SU-DHL-6 (cell line): ENCODE measurements around the gene ANKRD28.

Source experiments
- CTCF ChIP-seq: fragments of 200-600 bp; sonication (generic); IDR thresholded peaks from one replicate; pipeline ENCODE4 v1.5.1; 2017; ENCODE audit warnings: antibody characterized with exemption, mild to moderate bottlenecking, low read length, moderate library complexity; ENCODE audit not compliant: insufficient read depth, poor library complexity, severe bottlenecking
- EZH2phosphoT487 ChIP-seq: fragments of 200-600 bp; sonication (generic), shearing (Covaris generic); conservative IDR thresholded peaks from 2 replicates; pipeline ENCODE4 v1.6.1; 2018; ENCODE audit warnings: mild to moderate bottlenecking, antibody characterized with exemption, low read length, moderate library complexity, mixed read lengths

- no peak for TF ChIP-seq CTCF
- TF ChIP-seq EZH2phosphoT487, result no peak
Measured at GRCh38 chr3:15756505-15756904, 41.3 kb downstream of the ANKRD28 start.
